GM20000 (cell line): ENCODE results near the gene PLB1.
"Not testable (repeated sequence)": the region's sequence is repeated elsewhere in the genome, so short reads cannot be mapped to it uniquely, and the experiment has no call there.

ENCODE experiments used
- DNase-seq: peaks from one replicate; pipeline ENCODE4 v3.0.0; 2012; ENCODE audit warnings: low spot score
- TF ChIP-seq, protein P1 (sequence below): IDR thresholded peaks from 2 replicates; pipeline ENCODE4 v1.5.1; 2012; ENCODE audit warnings: mild to moderate bottlenecking, control low read depth; ENCODE audit errors: extremely low read depth, missing control alignments

PLB1 gene

GRCh38 chr2:28544405-28544921, 48.6 kb downstream of the PLB1 start:
- DNase-seq: no peak
- TF ChIP-seq, protein P1, sequence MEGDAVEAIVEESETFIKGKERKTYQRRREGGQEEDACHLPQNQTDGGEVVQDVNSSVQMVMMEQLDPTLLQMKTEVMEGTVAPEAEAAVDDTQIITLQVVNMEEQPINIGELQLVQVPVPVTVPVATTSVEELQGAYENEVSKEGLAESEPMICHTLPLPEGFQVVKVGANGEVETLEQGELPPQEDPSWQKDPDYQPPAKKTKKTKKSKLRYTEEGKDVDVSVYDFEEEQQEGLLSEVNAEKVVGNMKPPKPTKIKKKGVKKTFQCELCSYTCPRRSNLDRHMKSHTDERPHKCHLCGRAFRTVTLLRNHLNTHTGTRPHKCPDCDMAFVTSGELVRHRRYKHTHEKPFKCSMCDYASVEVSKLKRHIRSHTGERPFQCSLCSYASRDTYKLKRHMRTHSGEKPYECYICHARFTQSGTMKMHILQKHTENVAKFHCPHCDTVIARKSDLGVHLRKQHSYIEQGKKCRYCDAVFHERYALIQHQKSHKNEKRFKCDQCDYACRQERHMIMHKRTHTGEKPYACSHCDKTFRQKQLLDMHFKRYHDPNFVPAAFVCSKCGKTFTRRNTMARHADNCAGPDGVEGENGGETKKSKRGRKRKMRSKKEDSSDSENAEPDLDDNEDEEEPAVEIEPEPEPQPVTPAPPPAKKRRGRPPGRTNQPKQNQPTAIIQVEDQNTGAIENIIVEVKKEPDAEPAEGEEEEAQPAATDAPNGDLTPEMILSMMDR: no peak

DNA sequence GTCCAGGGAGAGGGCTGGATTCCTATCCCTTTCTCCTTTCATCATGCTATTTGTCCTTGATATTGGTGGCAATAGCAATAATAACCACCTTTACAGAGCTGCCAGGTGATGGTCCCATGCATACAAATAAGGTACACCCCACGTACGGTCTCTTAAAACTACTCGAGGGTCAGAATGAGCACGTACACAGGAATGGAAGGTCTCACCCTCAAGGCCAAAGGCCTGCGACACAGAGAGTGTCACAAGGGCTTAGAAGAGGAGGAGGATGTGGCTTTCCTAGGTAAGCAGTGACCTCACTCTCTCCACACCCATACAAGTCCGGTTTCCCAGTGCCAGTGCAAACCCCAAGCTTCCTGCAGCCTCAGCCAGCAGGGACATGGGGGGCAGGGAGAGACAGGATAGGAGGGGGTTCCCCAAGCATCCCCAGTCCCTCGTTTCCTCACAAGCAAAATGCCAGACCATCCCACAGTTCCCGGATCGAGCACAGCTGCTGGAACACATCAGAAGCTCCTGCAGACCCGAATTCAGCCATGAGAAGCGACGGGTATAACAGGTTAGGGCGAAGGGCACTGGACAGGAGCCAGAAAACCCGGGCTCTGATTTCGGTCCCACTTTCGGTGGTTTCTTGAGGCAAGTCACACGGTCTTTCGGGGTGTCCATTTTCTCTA, 49.2 kb downstream of the PLB1 start:
- no peak for DNase-seq
- TF ChIP-seq, protein P1: no peak

DNA sequence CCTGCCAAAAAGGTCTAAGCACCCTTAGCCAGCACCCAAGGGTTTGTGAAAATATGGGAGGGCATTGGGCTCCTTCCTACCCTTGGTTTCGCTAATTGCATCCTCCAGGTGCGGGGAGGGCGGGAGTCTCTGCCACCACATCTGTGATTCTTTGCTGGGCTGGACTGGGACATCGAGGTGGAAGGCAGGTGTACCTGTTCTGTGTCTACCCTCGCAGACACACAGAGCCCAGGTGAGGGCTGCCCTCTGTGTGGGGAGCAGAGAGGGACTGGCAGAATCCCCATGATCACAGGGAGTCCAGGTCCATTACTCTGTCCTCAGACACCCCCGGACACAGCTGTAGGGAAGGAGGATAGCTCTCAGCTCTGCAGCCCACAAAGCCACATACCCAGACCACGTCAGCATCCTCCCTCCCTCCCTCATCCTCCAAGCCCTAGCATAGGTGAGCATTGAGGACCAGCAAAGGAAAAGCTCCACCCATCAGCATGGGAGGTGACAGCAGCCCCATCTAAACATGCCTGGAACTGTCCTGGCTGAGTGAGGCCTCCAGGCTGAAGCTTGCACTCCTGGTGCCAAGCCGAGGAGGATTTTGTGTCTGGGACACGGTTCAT, 49.8 kb downstream of the PLB1 start:
- no peak for DNase-seq
- TF ChIP-seq, protein P1: no peak

- TF ChIP-seq, protein P1: no peak
- no peak for DNase-seq
Observed at GRCh38 chr2:28546242-28546641, 50.4 kb downstream of the PLB1 start.

GRCh38 chr2:28547223-28547860, 51.5 kb downstream of the PLB1 start:
- TF ChIP-seq, protein P1: no peak
- no peak for DNase-seq

- DNase-seq: no peak
- TF ChIP-seq, protein P1: no peak
Observed at GRCh38 chr2:28547906-28548600, 52.2 kb downstream of the PLB1 start.

- DNase-seq: not testable (repeated sequence)
Observed at GRCh38 chr2:28550345-28550744, 54.5 kb downstream of the PLB1 start.
